Transverse colon (tissue), 3 donors: Measurements from ENCODE around the gene HGFAC.

Source experiments
- EP300 ChIP-seq: sonication (generic); formaldehyde crosslinking; IDR thresholded peaks from one replicate; pipeline ENCODE4 v1.6.1; 2017; ENCODE audit warnings: antibody characterized with exemption, low read depth
- POLR2A ChIP-seq: fragments of 450-650 bp; IDR thresholded peaks from one replicate; pipeline ENCODE4 v1.6.1; 2016; ENCODE audit warnings: antibody characterized with exemption, mild to moderate bottlenecking, moderate library complexity
- TF ChIP-seq, protein P1 (sequence below), 5 experiments: fragments of 200-600 bp in 3 of 5; fragments of 450-650 bp in 2 of 5; sonication (generic) in 3 of 5; IDR thresholded peaks; 1 replicate in 2 of 5; 2 replicates in 3 of 5; pipeline ENCODE4 v1.5.1; 2016 to 2017; ENCODE audit warnings: antibody characterized with exemption in 5 of 5, inconsistent platforms in 3 of 5, mild to moderate bottlenecking in 2 of 5, moderate library complexity in 1 of 5

GRCh38 chr4:3495204-3495975 lies 53.6 kb downstream of the HGFAC start:
- TF ChIP-seq POLR2A (no peak), EP300 (no peak)
- TF ChIP-seq, protein P1, sequence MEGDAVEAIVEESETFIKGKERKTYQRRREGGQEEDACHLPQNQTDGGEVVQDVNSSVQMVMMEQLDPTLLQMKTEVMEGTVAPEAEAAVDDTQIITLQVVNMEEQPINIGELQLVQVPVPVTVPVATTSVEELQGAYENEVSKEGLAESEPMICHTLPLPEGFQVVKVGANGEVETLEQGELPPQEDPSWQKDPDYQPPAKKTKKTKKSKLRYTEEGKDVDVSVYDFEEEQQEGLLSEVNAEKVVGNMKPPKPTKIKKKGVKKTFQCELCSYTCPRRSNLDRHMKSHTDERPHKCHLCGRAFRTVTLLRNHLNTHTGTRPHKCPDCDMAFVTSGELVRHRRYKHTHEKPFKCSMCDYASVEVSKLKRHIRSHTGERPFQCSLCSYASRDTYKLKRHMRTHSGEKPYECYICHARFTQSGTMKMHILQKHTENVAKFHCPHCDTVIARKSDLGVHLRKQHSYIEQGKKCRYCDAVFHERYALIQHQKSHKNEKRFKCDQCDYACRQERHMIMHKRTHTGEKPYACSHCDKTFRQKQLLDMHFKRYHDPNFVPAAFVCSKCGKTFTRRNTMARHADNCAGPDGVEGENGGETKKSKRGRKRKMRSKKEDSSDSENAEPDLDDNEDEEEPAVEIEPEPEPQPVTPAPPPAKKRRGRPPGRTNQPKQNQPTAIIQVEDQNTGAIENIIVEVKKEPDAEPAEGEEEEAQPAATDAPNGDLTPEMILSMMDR (IDR thresholded peaks at IDR 0.05), result no peak
